B cell (primary cell): Measurements from ENCODE around the gene TACR3.

ENCODE experiments used
- EZH2 ChIP-seq: IDR thresholded peaks from 2 replicates; pipeline ENCODE4 v1.6.1; 2012; ENCODE audit warnings: borderline replicate concordance, low read depth, mild to moderate bottlenecking, moderate library complexity, low read length; ENCODE audit not compliant: insufficient read depth, poor library complexity, severe bottlenecking
- TF ChIP-seq, protein P1 (sequence below): fragments of 200-600 bp; IDR thresholded peaks from one replicate; pipeline ENCODE4 v1.8.0; 2022; ENCODE audit warnings: antibody characterized with exemption, mild to moderate bottlenecking

DNA sequence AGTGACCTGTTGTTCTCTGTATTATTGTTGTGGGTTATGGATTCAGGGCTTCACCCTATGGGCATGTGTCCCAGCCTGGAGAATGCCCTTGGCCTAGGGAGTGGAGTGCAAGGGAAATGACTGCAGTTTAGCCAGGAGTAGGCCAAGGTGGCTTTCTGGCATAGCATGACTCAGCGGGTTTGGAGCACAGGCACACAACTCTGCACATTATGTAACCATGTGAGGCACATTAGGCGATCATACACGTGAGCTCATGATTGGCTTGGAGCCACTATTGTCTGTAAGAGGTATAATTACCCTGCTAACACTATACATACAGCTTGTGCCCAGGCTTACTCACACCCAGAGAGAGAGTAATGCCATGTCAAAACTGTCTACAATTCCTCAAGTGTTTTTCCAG is 35.1 kb upstream of the TACR3 start:
- TF ChIP-seq, protein P1, sequence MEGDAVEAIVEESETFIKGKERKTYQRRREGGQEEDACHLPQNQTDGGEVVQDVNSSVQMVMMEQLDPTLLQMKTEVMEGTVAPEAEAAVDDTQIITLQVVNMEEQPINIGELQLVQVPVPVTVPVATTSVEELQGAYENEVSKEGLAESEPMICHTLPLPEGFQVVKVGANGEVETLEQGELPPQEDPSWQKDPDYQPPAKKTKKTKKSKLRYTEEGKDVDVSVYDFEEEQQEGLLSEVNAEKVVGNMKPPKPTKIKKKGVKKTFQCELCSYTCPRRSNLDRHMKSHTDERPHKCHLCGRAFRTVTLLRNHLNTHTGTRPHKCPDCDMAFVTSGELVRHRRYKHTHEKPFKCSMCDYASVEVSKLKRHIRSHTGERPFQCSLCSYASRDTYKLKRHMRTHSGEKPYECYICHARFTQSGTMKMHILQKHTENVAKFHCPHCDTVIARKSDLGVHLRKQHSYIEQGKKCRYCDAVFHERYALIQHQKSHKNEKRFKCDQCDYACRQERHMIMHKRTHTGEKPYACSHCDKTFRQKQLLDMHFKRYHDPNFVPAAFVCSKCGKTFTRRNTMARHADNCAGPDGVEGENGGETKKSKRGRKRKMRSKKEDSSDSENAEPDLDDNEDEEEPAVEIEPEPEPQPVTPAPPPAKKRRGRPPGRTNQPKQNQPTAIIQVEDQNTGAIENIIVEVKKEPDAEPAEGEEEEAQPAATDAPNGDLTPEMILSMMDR: no peak
- TF ChIP-seq EZH2: no peak
